H1 (cell line): ENCODE data around the gene TEX48. TPM values are rescaled to one million over a fixed set of nuclear protein-coding genes. Genes with fewer than 3 reads are reported as not detected.

Source experiments
- CTCF ChIA-PET: fragments of 300-600 bp; sonication (Branson Sonifier 250); formaldehyde crosslinking; loops from one replicate; lab custom pipeline; 2021; ENCODE audit not compliant: partially characterized antibody; lab: Charles Lee
- POLR2A ChIA-PET: fragments of 300-600 bp; sonication (Branson Sonifier 250); formaldehyde crosslinking; loops from one replicate; lab custom pipeline; 2021; ENCODE audit warnings: inconsistent platforms; ENCODE audit not compliant: partially characterized antibody; lab: Charles Lee
- DNase-seq, 2 experiments: peaks; one replicate each; pipeline versions ENCODE4 v3.0.0 to v3.0.0-alpha.2; 2010 to 2022; ENCODE audit warnings: low spot score in 2 of 2, low read depth in 1 of 2, mixed read lengths in 1 of 2
- FAIRE-seq: peaks from 2 replicates; lab custom pipeline; 2011; peaks lifted over from hg19 to GRCh38; lab: Jason Lieb, UNC
- H2AFZ ChIP-seq: 2 replicates; pipeline ENCODE4 v1.8.1; 2012; ENCODE audit warnings: low read length, inconsistent platforms
- H2AK5ac ChIP-seq: 2 replicates; pipeline ENCODE4 v1.6.1; 2013; ENCODE audit warnings: low read depth, low read length
- H2BK120ac ChIP-seq: replicated peaks from 2 replicates; pipeline ENCODE3; 2013; ENCODE audit warnings: low read depth, low read length, inconsistent platforms
- H2BK12ac ChIP-seq: 2 replicates; pipeline ENCODE4 v1.6.1; 2013; ENCODE audit warnings: low read depth, low read length
- H2BK15ac ChIP-seq: 2 replicates; pipeline ENCODE4 v1.6.1; 2013; ENCODE audit warnings: low read length
- H2BK20ac ChIP-seq: 2 replicates; pipeline ENCODE4 v1.6.1; 2013; ENCODE audit warnings: low read length
- H2BK5ac ChIP-seq: 2 replicates; pipeline ENCODE4 v1.6.1; 2013; ENCODE audit warnings: low read depth, low read length
- H3K14ac ChIP-seq: 2 replicates; pipeline ENCODE4 v1.6.1; 2013; ENCODE audit warnings: inconsistent platforms; ENCODE audit not compliant: insufficient read length
- H3K18ac ChIP-seq: 2 replicates; pipeline ENCODE4 v1.6.1; 2013; ENCODE audit warnings: low read length; ENCODE audit errors: extremely low read depth
- H3K23ac ChIP-seq: 2 replicates; pipeline ENCODE4 v1.6.1; 2013; ENCODE audit warnings: inconsistent platforms; ENCODE audit not compliant: insufficient read length
- H3K23me2 ChIP-seq: 2 replicates; pipeline ENCODE4 v1.6.1; 2013; ENCODE audit warnings: low read depth, low read length
- H3K27ac ChIP-seq: 2 replicates; pipeline ENCODE4 v1.6.1; 2011; ENCODE audit warnings: low read depth, low read length, inconsistent platforms
- H3K27me3 ChIP-seq, 4 experiments: replicated peaks in 1 of 4; 1 replicate in 1 of 4; 2 replicates in 3 of 4; pipeline versions ENCODE4 v1.6.1 to v1.8.1; 2011 to 2013; ENCODE audit warnings: low read length in 3 of 4, mild to moderate bottlenecking in 3 of 4, inconsistent platforms in 2 of 4, mixed read lengths in 2 of 4, moderate library complexity in 1 of 4; ENCODE audit not compliant: control insufficient read depth in 3 of 4, insufficient read depth in 3 of 4; ENCODE audit errors: extremely low read depth in 1 of 4
- H3K36me3 ChIP-seq, 4 experiments: 2 replicates each; pipeline versions ENCODE4 v1.6.1 to v1.8.1; 2011 to 2013; ENCODE audit warnings: mild to moderate bottlenecking in 4 of 4, low read length in 3 of 4, moderate library complexity in 2 of 4, control low read depth in 1 of 4, inconsistent platforms in 1 of 4; ENCODE audit not compliant: insufficient read depth in 4 of 4, control insufficient read depth in 2 of 4
- H3K4ac ChIP-seq: replicated peaks from 2 replicates; pipeline ENCODE3; 2013; ENCODE audit warnings: low read length, low read depth, mixed read lengths, inconsistent platforms; ENCODE audit not compliant: insufficient read length
- H3K4me1 ChIP-seq, 4 experiments: replicated peaks in 1 of 4; 1 replicate in 1 of 4; 2 replicates in 3 of 4; pipeline versions ENCODE4 v1.6.1 to v1.8.1; 2011 to 2013; ENCODE audit warnings: low read length in 3 of 4, inconsistent platforms in 2 of 4, mixed read lengths in 1 of 4; ENCODE audit not compliant: insufficient read depth in 4 of 4, control insufficient read depth in 3 of 4
- H3K4me2 ChIP-seq, 2 experiments: 2 replicates each; pipeline versions ENCODE4 v1.6.1 to v1.8.1; 2011 to 2013; ENCODE audit warnings: low read depth in 2 of 2, low read length in 2 of 2, control low read depth in 1 of 2, inconsistent platforms in 1 of 2, mild to moderate bottlenecking in 1 of 2; ENCODE audit not compliant: insufficient read depth in 1 of 2
- H3K4me3 ChIP-seq, 4 experiments: fragments of 200-600, 300-600 bp in 1 of 4; sonication (generic), shearing (Covaris generic), sonication (Bioruptor Twin) in 1 of 4; 2 replicates each; pipeline versions ENCODE4 v1.5.1 to v1.8.1; 2011 to 2016; ENCODE audit warnings: low read length in 4 of 4, low read depth in 3 of 4, control low read depth in 2 of 4, inconsistent platforms in 2 of 4, mild to moderate bottlenecking in 2 of 4, mixed read lengths in 1 of 4, moderate library complexity in 1 of 4; ENCODE audit not compliant: insufficient read depth in 2 of 4; ENCODE audit errors: extremely low read depth in 1 of 4
- H3K56ac ChIP-seq: replicated peaks from 2 replicates; pipeline ENCODE3; 2013; ENCODE audit warnings: low read depth, mild to moderate bottlenecking, mixed read lengths, low read length, inconsistent platforms; ENCODE audit not compliant: insufficient read length
- H3K79me1 ChIP-seq: 2 replicates; pipeline ENCODE4 v1.6.1; 2013; ENCODE audit warnings: low read depth, low read length, control low read depth
- H3K79me2 ChIP-seq, 2 experiments: 2 replicates each; pipeline versions ENCODE4 v1.6.1 to v1.8.1; 2012 to 2013; ENCODE audit warnings: low read length in 2 of 2, mild to moderate bottlenecking in 2 of 2, inconsistent platforms in 1 of 2; ENCODE audit not compliant: insufficient read depth in 2 of 2, control insufficient read depth in 1 of 2
- H3K9ac ChIP-seq, 4 experiments: replicated peaks in 1 of 4; 1 replicate in 1 of 4; 2 replicates in 3 of 4; pipeline versions ENCODE4 v1.6.1 to v1.8.1; 2011 to 2013; ENCODE audit warnings: low read depth in 3 of 4, low read length in 3 of 4, control low read depth in 2 of 4, mild to moderate bottlenecking in 2 of 4, moderate library complexity in 2 of 4, inconsistent platforms in 1 of 4; ENCODE audit errors: extremely low read depth in 1 of 4
- H3K9me3 ChIP-seq, 2 experiments: 2 replicates each; pipeline versions ENCODE4 v1.6.1 to v1.8.1; 2012 to 2013; ENCODE audit warnings: mild to moderate bottlenecking in 2 of 2, moderate library complexity in 2 of 2, control low read depth in 1 of 2, inconsistent platforms in 1 of 2, low read depth in 1 of 2, low read length in 1 of 2, mixed read lengths in 1 of 2; ENCODE audit not compliant: insufficient read depth in 2 of 2
- H4K20me1 ChIP-seq, 2 experiments: replicated peaks in 1 of 2; 2 replicates each; pipeline versions ENCODE3 to v1.8.1; 2011 to 2013; ENCODE audit warnings: inconsistent platforms in 2 of 2, low read length in 2 of 2, mild to moderate bottlenecking in 1 of 2; ENCODE audit not compliant: insufficient read depth in 2 of 2, control insufficient read depth in 1 of 2
- H4K5ac ChIP-seq: 2 replicates; pipeline ENCODE4 v1.6.1; 2013; ENCODE audit warnings: low read length, low read depth, mixed read lengths, inconsistent platforms; ENCODE audit not compliant: insufficient read length
- H4K8ac ChIP-seq: 2 replicates; pipeline ENCODE4 v1.8.0; 2013; ENCODE audit warnings: mild to moderate bottlenecking, moderate library complexity, low read length, inconsistent platforms; ENCODE audit not compliant: insufficient read depth; ENCODE audit errors: extremely low read depth
- H4K91ac ChIP-seq: replicated peaks from 2 replicates; pipeline ENCODE3; 2013; ENCODE audit warnings: low read length, mixed read lengths, inconsistent platforms; ENCODE audit not compliant: insufficient read length
- ATF2 ChIP-seq: IDR thresholded peaks from 2 replicates; pipeline ENCODE4 v1.6.1; 2012; ENCODE audit warnings: low read length, inconsistent platforms
- E2F6 ChIP-seq: IDR thresholded peaks from 2 replicates; pipeline ENCODE4 v1.6.1; 2012; ENCODE audit warnings: inconsistent platforms
- FOSL1 ChIP-seq: IDR thresholded peaks from 2 replicates; pipeline ENCODE4 v1.6.1; 2011; ENCODE audit warnings: mild to moderate bottlenecking, low read depth, low read length, moderate library complexity; ENCODE audit not compliant: insufficient read depth
- KDM4A ChIP-seq: IDR thresholded peaks from one replicate; pipeline ENCODE4 v1.7.1; 2012; ENCODE audit warnings: low read depth, mild to moderate bottlenecking, moderate library complexity, low read length, inconsistent platforms; ENCODE audit not compliant: severe bottlenecking
- SP2 ChIP-seq: IDR thresholded peaks from 2 replicates; pipeline ENCODE4 v1.6.1; 2012; ENCODE audit warnings: mild to moderate bottlenecking, low read length, inconsistent platforms
- WGBS, 2 experiments: shearing (Covaris generic) in 1 of 2; methylation state at CpG; one replicate each; pipeline versions ENCODE4 v1.1.6 to v1.1.7; 2013 to 2015; ENCODE audit warnings: low lambda C conversion rate in 2 of 2, mixed read lengths in 2 of 2, inconsistent platforms in 1 of 2, low coverage in 1 of 2, missing lambda C conversion rate in 1 of 2; ENCODE audit not compliant: insufficient replicate concordance in 2 of 2, insufficient coverage in 1 of 2, insufficient read length in 1 of 2; ENCODE audit errors: extremely low coverage in 1 of 2, missing lambda C conversion rate in 1 of 2; 5-methylcytosine and 5-hydroxymethylcytosine counted together
- polyA plus RNA-seq, 7 experiments: library from polyadenylated mRNA; depleted of rRNA in 3 of 7; stranded (reverse) in 5 of 7; unstranded in 2 of 7; fragments of >200 nt in 5 of 7; fragments of 200-250 nt in 2 of 7; gene quantifications; 1 replicate in 5 of 7; 2 replicates in 1 of 7; 4 replicates in 1 of 7; pipeline versions ENCODE4 v1.2.1 to v1.2.3, GENCODE V29; 2011 to 2013; ENCODE audit warnings: missing spikeins in 2 of 7, mixed read lengths in 2 of 7
- total RNA-seq: library from RNA; stranded (reverse); fragmentation: NEBNext Ultra II Directional; extraction: Animal tissue kit (Norgen Biotek cat#: 25700); gene quantifications from 2 replicates; pipeline ENCODE4 v1.2.1, GENCODE V29; 2021

Gene TEX48
- total and polyA plus RNA-seq, 2 of the 8 experiments (the other 6 are each of a cell fraction or from before 2014, with no cell fraction given) = not detected

DNA sequence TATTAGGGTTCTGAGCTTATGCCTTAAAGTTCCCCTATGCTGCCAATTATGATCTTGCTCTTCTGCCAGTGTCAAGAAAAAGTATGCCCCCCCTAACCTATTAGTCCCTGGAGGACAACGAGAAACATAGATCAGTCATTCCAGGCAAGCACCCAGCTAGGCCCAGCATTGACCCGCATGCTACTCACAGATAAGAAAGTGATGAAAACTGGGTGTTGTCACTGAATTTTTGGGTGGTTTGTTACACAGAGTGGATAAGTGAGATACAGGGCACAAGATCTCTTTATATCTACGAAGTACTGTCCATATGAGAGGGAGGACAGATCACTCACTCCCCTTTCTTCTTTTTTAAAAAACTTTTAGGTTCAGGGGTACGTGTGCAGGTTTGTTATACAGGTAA is 6.4 kb upstream of the TEX48 start:
- Histone ChIP-seq H3K27me3 (no peaks in the 10 kb centered on the region), H4K8ac (no peak overlapping the region), H3K9ac (no peak overlapping the region), H3K4me1 (no peaks in the 10 kb centered on the region), H3K23me2 (no peaks in the 10 kb centered on the region), H3K18ac (no peak overlapping the region), H3K4ac (no peak overlapping the region), H3K14ac (no peak overlapping the region), H3K27ac (no peak overlapping the region), H3K9me3 (no peaks in the 10 kb centered on the region), H4K91ac (no peak overlapping the region), H2BK5ac (no peak overlapping the region), H4K20me1 (peaks cover 0 to 3% of the 10 kb centered on the region in 2 experiments), H3K36me3 (no peaks in the 10 kb centered on the region), H2AFZ (no peak overlapping the region), H3K23ac (no peak overlapping the region), H2BK15ac (no peak overlapping the region), H2BK120ac (no peak overlapping the region), H4K5ac (no peak overlapping the region), H2BK20ac (no peak overlapping the region), H2AK5ac (no peak overlapping the region), H3K56ac (no peak overlapping the region), H3K4me2 (no peak overlapping the region), H3K79me2 (no peaks in the 10 kb centered on the region), H3K4me3 (no peak overlapping the region), H2BK12ac (no peak overlapping the region), H3K79me1 (no peaks in the 10 kb centered on the region)
- WGBS, 2 experiments = 92% methylated on average over 4 of the region's 4 CpGs; no CpG with 5 or more reads in 1 of the 2 experiments
- DNase-seq (no peak), FAIRE-seq (no peak)
- POLR2A ChIA-PET = no interaction called here
- CTCF ChIA-PET = interaction anchor here (0.9 to 8.6 kb wide), 5 partner anchors 7 to 225 kb away, joined by 4 to 71 read pairs (median 4); partner anchors contain the start of gene TEX48
- TF ChIP-seq ATF2 (no peak), E2F6 (no peak), SP2 (no peak), KDM4A (no peak), FOSL1 (no peak)
